Ishikawa (cell line): Measurements from ENCODE around the gene MRPL21.

Experiments
- CEBPB ChIP-seq: IDR thresholded peaks from 2 replicates; pipeline ENCODE4 v1.6.1; 2012
- CREB1 ChIP-seq: IDR thresholded peaks from 2 replicates; pipeline ENCODE4 v1.6.1; 2012; ENCODE audit warnings: low read depth
- EGR1 ChIP-seq: IDR thresholded peaks from 2 replicates; pipeline ENCODE4 v1.6.1; 2012
- EP300 ChIP-seq: IDR thresholded peaks from 2 replicates; pipeline ENCODE4 v1.6.1; 2012; ENCODE audit warnings: borderline replicate concordance
- FOXM1 ChIP-seq: IDR thresholded peaks from 2 replicates; pipeline ENCODE4 v1.6.1; 2012; ENCODE audit warnings: low read depth, borderline replicate concordance
- NFIC ChIP-seq: IDR thresholded peaks from 2 replicates; pipeline ENCODE4 v1.6.1; 2012
- RAD21 ChIP-seq: IDR thresholded peaks from 2 replicates; pipeline ENCODE4 v1.6.1; 2012; ENCODE audit warnings: low read depth
- REST ChIP-seq: IDR thresholded peaks from 2 replicates; pipeline ENCODE4 v1.6.1; 2012; ENCODE audit warnings: low read depth, mild to moderate bottlenecking
- TAF1 ChIP-seq: IDR thresholded peaks from 2 replicates; pipeline ENCODE4 v1.6.1; 2012; ENCODE audit warnings: low read depth, mild to moderate bottlenecking
- TCF12 ChIP-seq: IDR thresholded peaks from 2 replicates; pipeline ENCODE4 v1.6.1; 2012; ENCODE audit warnings: low read depth
- TEAD4 ChIP-seq: IDR thresholded peaks from 2 replicates; pipeline ENCODE4 v1.6.1; 2012
- USF1 ChIP-seq: IDR thresholded peaks from 2 replicates; pipeline ENCODE4 v1.6.1; 2012
- YY1 ChIP-seq: IDR thresholded peaks from 2 replicates; pipeline ENCODE4 v1.6.1; 2012; ENCODE audit warnings: low read depth
- ZBTB7A ChIP-seq: IDR thresholded peaks from 2 replicates; pipeline ENCODE4 v1.6.1; 2012; ENCODE audit warnings: low read depth
- TF ChIP-seq, protein P1 (sequence below): IDR thresholded peaks from 2 replicates; pipeline ENCODE4 v1.6.1; 2012

Gene MRPL21

GRCh38 chr11:68914761-68915160, 11.1 kb upstream of the MRPL21 start:
- no peak for TF ChIP-seq FOXM1
- TF ChIP-seq ZBTB7A = no peak
- no peak for TF ChIP-seq YY1
- TF ChIP-seq TCF12 = no peak
- TF ChIP-seq, protein P1, sequence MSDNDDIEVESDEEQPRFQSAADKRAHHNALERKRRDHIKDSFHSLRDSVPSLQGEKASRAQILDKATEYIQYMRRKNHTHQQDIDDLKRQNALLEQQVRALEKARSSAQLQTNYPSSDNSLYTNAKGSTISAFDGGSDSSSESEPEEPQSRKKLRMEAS = no peak
- no peak for TF ChIP-seq NFIC
- no peak for TF ChIP-seq REST
- no peak for TF ChIP-seq EGR1
- TF ChIP-seq TEAD4 = no peak
- TF ChIP-seq TAF1 = no peak
- no peak for TF ChIP-seq EP300
- TF ChIP-seq USF1 = no peak
- TF ChIP-seq RAD21 = no peak
- TF ChIP-seq CEBPB = no peak

DNA sequence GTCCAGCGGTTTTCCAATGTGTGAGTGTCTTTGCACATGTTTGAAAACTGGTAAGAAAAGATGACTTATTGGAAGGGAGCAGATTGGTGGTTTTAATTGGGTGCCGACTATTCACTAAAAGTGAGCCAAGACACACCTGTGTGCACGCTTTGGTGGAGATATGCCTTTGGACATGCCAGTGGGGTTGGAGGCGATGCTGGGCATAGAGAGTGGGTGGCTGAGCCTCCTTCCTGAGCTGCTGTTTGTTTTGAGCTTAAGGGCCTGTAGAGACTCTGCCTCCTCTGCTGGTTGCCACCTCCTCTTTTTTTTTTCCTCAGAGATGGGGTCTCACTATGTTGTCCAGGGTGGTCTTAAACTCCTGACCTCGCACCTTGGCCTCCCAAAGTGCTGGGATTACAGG, 9.6 kb upstream of the MRPL21 start:
- TF ChIP-seq EGR1 = no peak
- no peak for TF ChIP-seq TAF1
- no peak for TF ChIP-seq NFIC
- no peak for TF ChIP-seq TCF12
- no peak for TF ChIP-seq CEBPB
- no peak for TF ChIP-seq EP300
- no peak for TF ChIP-seq RAD21
- TF ChIP-seq TEAD4 = no peak
- TF ChIP-seq ZBTB7A = no peak

- TF ChIP-seq ZBTB7A = no peak
- TF ChIP-seq EP300 = no peak
- no peak for TF ChIP-seq TAF1
- no peak for TF ChIP-seq USF1
- TF ChIP-seq YY1 = no peak
- no peak for TF ChIP-seq NFIC
- TF ChIP-seq, protein P1 = no peak
- no peak for TF ChIP-seq TCF12
- no peak for TF ChIP-seq CREB1
- TF ChIP-seq REST = no peak
- TF ChIP-seq EGR1 = no peak
Measured at GRCh38 chr11:68912254-68912653, 8.6 kb upstream of the MRPL21 start.

DNA sequence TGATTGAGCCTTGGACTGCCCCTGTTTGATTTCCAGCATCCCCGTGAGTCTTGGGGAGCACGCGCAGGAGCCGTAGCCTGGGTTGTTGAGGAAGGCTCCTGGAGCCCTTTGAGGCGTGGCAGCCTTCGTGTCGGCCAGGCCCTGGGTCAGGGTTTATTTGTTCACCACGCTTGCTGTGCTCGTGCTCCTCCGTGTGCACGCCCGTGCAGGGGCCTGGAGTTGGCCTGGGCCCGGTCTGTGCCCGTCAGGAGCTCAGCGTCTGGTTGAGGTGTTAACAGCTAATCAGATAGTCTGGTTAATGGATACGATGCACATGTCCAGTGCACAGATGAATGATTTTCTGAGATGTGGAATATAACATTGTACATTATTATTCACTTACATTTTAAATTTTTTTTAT, 8.1 kb upstream of the MRPL21 start:
- no peak for TF ChIP-seq FOXM1
- no peak for TF ChIP-seq CREB1
- TF ChIP-seq EP300 = no peak

DNA sequence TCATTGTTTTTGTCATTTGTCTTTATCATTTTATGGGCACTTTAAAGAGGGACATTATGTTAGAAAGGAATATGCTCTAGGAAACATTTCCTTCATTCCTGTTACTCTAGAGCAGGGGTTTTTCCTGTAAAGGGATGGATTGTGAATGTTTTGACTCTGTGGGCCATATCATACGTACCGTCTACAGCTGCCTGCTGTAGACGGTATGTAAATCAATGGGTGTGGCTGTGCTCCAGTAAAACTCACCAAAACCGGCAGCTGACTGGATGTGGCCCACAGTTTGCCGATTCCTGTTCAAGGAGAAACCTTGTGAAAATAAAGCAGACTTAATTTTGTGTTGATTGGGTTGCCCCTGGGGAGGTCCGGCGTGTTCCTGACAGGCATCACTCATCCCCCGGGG, 7.3 kb upstream of the MRPL21 start:
- TF ChIP-seq USF1 (no peak), FOXM1 (no peak), TAF1 (no peak), TCF12 (no peak), ZBTB7A (no peak), YY1 (no peak)

- TF ChIP-seq RAD21 = no peak
- no peak for TF ChIP-seq TAF1
- no peak for TF ChIP-seq YY1
- TF ChIP-seq EGR1 = no peak
- no peak for TF ChIP-seq CREB1
- no peak for TF ChIP-seq TCF12
- TF ChIP-seq FOXM1 = no peak
- TF ChIP-seq, protein P1 = no peak
- no peak for TF ChIP-seq USF1
- TF ChIP-seq TEAD4 = no peak
- TF ChIP-seq NFIC = no peak
- no peak for TF ChIP-seq EP300
Measured at GRCh38 chr11:68908273-68908672, 4.6 kb upstream of the MRPL21 start.
